ENCODE measurements around the gene KRABD2.

KRABD2 gene

DNA sequence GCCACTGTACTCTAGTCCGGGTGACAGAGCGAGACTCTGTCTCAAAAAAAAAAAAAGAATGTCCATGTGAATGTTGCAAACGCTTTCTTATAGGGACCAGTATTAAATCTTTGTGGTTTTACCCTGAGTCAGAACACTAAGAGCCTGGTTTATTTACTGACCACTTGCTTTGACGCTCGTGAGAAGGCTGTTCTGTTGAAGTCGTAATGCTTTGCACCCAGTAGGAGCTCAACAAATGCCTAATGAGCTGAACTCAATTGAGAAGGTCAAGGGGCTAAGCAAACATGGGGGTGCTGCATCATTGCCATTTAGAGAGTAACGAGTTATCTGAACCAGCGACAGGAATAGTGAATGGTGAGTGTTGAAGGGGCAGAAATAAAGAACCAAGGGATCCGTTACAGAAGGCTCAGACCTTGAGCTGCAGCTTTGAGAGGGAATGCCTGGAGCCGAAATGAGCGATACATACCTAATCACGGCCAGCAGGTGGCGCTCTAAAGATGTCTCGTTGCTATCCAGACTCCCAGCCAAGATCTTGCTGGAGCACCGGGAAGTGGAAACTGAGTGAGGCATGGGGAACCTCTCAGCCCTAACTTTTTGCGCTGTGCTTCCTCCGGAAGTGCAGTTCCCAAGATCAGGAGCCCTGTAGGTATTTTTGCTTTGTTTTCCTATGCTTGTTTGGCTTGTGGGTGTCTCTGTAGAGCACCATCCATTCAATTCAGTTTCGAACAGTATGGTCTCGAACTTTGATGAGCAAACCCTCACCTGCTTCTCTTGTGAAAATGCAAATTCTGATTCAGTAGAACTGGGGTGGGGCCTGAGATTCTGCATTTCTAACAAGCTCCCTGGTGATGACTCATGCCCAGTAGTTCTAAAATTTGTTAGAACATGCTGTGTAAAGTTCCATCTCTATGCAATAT, 33.7 kb upstream of the KRABD2 start:
- no peaks in the 10 kb centered on the region for H3K36me3 ChIP-seq (ENCODE audit: insufficient read depth, low read length)
- DNase-seq (peak; percentile 79), ATAC-seq (ENCODE audit: insufficient read depth, low read depth) (peak; percentile 95)
- no peaks in the 10 kb centered on the region for H3K79me2 ChIP-seq (ENCODE audit: insufficient read depth, low read length)
- TF ChIP-seq EZH2 (IDR thresholded peaks at IDR 0.05; ENCODE audit: borderline replicate concordance, low read depth, low read length, severe bottlenecking): no peak
- TF ChIP-seq, protein P1, sequence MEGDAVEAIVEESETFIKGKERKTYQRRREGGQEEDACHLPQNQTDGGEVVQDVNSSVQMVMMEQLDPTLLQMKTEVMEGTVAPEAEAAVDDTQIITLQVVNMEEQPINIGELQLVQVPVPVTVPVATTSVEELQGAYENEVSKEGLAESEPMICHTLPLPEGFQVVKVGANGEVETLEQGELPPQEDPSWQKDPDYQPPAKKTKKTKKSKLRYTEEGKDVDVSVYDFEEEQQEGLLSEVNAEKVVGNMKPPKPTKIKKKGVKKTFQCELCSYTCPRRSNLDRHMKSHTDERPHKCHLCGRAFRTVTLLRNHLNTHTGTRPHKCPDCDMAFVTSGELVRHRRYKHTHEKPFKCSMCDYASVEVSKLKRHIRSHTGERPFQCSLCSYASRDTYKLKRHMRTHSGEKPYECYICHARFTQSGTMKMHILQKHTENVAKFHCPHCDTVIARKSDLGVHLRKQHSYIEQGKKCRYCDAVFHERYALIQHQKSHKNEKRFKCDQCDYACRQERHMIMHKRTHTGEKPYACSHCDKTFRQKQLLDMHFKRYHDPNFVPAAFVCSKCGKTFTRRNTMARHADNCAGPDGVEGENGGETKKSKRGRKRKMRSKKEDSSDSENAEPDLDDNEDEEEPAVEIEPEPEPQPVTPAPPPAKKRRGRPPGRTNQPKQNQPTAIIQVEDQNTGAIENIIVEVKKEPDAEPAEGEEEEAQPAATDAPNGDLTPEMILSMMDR (IDR thresholded peaks at IDR 0.05; ENCODE audit: borderline replicate concordance, extremely low read depth, low read length, poor library complexity, severe bottlenecking): peak; percentile 96
- no peaks in the 10 kb centered on the region for H4K20me1 ChIP-seq (ENCODE audit: insufficient read depth, low read length)
- no peak overlapping the region for H3K27ac ChIP-seq (ENCODE audit: low read length)
- peaks cover 7% of the 10 kb centered on the region for H3K27me3 ChIP-seq (ENCODE audit: insufficient read depth, low read length, poor library complexity)
- H3K4me3 ChIP-seq (ENCODE audit: low read depth in 1 of 2, low read length in 2 of 2): no peak overlapping the region
- H3K9me3 ChIP-seq (ENCODE audit: insufficient read depth, low read length, severe bottlenecking): no peaks in the 10 kb centered on the region
- H3K4me1 ChIP-seq (ENCODE audit: insufficient read depth, low read length): peaks cover 7% of the 10 kb centered on the region
- H2AFZ ChIP-seq (ENCODE audit: low read depth, low read length): peak overlapping the region; percentile 63
- no peak overlapping the region for H3K9ac ChIP-seq (ENCODE audit: low read depth, low read length)
- H3K4me2 ChIP-seq (ENCODE audit: insufficient read depth, low read length): peak overlapping the region; percentile 51

DNA sequence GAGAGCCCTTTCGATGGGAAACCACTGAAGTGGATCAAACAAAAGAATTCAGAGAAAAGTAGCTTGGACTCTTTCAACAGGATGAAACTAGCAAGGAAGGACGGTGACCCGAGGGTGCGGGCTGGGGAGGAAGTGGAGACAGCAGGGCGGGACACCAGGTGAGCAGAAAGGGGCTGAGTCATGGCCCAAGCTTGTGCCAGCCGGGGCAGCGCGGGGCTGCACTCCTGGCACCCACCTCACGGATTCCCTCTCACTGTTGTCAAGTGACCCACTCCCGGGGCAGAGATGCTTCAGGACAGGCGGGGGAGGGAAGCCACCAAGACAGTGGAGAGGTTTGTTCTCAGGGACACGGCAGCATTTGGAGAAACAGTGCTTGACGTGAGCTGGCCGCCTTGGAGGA, 31.9 kb upstream of the KRABD2 start:
- no peak for DNase-seq
- H3K4me3 ChIP-seq (ENCODE audit: low read depth in 1 of 2, low read length in 2 of 2): no peak overlapping the region
- no peak overlapping the region for H3K4me2 ChIP-seq (ENCODE audit: insufficient read depth, low read length)
- no peak overlapping the region for H3K9ac ChIP-seq (ENCODE audit: low read depth, low read length)
- no peak for ATAC-seq (ENCODE audit: insufficient read depth, low read depth)
- TF ChIP-seq EZH2 (IDR thresholded peaks at IDR 0.05; ENCODE audit: borderline replicate concordance, low read depth, low read length, severe bottlenecking): no peak
- TF ChIP-seq, protein P1 (IDR thresholded peaks at IDR 0.05; ENCODE audit: borderline replicate concordance, extremely low read depth, low read length, poor library complexity, severe bottlenecking): no peak
- no peaks in the 10 kb centered on the region for H3K9me3 ChIP-seq (ENCODE audit: insufficient read depth, low read length, severe bottlenecking)
- H3K27me3 ChIP-seq (ENCODE audit: insufficient read depth, low read length, poor library complexity): peaks cover 7% of the 10 kb centered on the region
- H3K36me3 ChIP-seq (ENCODE audit: insufficient read depth, low read length): no peaks in the 10 kb centered on the region
- H3K27ac ChIP-seq (ENCODE audit: low read length): no peak overlapping the region
- no peaks in the 10 kb centered on the region for H3K79me2 ChIP-seq (ENCODE audit: insufficient read depth, low read length)
- H3K4me1 ChIP-seq (ENCODE audit: insufficient read depth, low read length): peaks cover 7% of the 10 kb centered on the region
- H2AFZ ChIP-seq (ENCODE audit: low read depth, low read length): no peak overlapping the region
- H4K20me1 ChIP-seq (ENCODE audit: insufficient read depth, low read length): no peaks in the 10 kb centered on the region

DNA sequence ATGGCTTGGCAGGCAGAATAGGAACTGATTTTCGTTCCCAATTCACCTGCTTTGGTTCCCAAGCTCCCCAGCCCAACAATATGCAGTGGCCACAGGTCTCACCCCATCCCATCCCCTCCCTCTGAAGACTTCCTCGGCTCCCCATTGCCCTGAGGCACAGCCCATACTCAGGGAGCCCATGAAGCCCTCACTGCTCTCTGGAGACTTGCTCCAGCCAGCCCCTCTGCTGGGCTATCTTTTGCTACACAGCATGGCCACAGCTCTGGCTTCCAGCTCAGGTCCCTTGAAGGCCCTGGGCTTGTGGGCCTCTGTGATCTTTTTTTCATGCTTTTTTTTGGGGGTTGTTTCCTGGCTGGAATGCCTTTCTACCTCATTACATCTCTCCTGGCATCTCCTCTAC, 29.7 kb upstream of the KRABD2 start:
- Histone ChIP-seq H4K20me1 (ENCODE audit: insufficient read depth, low read length) (no peaks in the 10 kb centered on the region), H3K27ac (ENCODE audit: low read length) (no peak overlapping the region), H3K4me1 (ENCODE audit: insufficient read depth, low read length) (peaks cover 7% of the 10 kb centered on the region), H3K4me2 (ENCODE audit: insufficient read depth, low read length) (no peak overlapping the region), H2AFZ (ENCODE audit: low read depth, low read length) (no peak overlapping the region), H3K4me3 (ENCODE audit: low read depth in 1 of 2, low read length in 2 of 2) (no peak overlapping the region), H3K27me3 (ENCODE audit: insufficient read depth, low read length, poor library complexity) (no peaks in the 10 kb centered on the region), H3K9ac (ENCODE audit: low read depth, low read length) (no peak overlapping the region), H3K9me3 (ENCODE audit: insufficient read depth, low read length, severe bottlenecking) (no peaks in the 10 kb centered on the region), H3K79me2 (ENCODE audit: insufficient read depth, low read length) (no peaks in the 10 kb centered on the region), H3K36me3 (ENCODE audit: insufficient read depth, low read length) (no peaks in the 10 kb centered on the region)
- DNase-seq (no peak), ATAC-seq (ENCODE audit: insufficient read depth, low read depth) (no peak)
- TF ChIP-seq EZH2 (IDR thresholded peaks at IDR 0.05; ENCODE audit: borderline replicate concordance, low read depth, low read length, severe bottlenecking): no peak
- TF ChIP-seq, protein P1 (IDR thresholded peaks at IDR 0.05; ENCODE audit: borderline replicate concordance, extremely low read depth, low read length, poor library complexity, severe bottlenecking): no peak
